NCI-H2081 treated with DMSO at 0.1 percent for 48 hours (cell line): ENCODE data around the gene RAPGEF4.
"Not testable (repeated sequence)": the region's sequence is repeated elsewhere in the genome, so short reads cannot be mapped to it uniquely, and the experiment has no call there.

ENCODE experiments used
- DNase-seq: peaks from one replicate; lab custom pipeline; 2025; lab: John Stamatoyannopoulos, UW

RAPGEF4 gene

DNA sequence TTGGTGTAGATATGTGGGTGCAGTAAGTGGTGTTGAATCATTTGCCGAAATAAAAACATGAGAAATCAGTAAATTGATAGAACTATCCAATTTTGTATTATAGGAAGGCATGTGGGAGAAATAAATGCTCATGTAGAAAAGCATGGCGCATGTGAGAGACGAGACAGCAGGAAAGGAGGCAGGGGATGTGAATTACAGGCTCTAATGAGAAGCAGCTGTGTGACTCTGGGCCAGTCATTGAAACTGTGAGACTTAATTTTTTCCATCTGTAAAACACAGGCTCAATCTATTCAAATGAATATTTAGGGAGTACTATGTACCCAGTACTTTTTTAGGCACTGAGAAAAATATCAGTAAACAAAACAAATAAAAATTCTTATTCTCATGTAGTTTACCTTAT, 297.4 kb downstream of the RAPGEF4 start:
- DNase-seq, result no peak

DNA sequence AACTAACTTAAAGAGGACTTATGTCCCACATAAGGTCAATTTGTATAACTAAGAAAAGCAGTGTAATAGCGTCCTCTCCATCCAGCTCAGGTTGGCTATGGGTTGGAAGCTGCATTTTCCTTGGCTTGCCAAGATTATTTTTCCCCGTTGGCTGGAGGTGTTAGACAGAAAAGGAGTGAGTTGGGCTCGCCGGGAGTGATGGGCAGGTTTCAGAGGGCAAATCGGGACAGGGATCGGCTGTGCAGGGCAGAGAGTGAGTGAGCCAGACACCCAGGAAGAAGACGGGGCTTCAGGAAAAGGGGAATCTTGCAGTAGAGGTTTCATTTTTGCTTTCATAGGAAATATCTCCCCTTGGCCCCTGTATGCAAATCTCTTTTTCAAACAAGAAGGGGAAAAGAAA, 298.5 kb downstream of the RAPGEF4 start:
- no peak for DNase-seq

DNA sequence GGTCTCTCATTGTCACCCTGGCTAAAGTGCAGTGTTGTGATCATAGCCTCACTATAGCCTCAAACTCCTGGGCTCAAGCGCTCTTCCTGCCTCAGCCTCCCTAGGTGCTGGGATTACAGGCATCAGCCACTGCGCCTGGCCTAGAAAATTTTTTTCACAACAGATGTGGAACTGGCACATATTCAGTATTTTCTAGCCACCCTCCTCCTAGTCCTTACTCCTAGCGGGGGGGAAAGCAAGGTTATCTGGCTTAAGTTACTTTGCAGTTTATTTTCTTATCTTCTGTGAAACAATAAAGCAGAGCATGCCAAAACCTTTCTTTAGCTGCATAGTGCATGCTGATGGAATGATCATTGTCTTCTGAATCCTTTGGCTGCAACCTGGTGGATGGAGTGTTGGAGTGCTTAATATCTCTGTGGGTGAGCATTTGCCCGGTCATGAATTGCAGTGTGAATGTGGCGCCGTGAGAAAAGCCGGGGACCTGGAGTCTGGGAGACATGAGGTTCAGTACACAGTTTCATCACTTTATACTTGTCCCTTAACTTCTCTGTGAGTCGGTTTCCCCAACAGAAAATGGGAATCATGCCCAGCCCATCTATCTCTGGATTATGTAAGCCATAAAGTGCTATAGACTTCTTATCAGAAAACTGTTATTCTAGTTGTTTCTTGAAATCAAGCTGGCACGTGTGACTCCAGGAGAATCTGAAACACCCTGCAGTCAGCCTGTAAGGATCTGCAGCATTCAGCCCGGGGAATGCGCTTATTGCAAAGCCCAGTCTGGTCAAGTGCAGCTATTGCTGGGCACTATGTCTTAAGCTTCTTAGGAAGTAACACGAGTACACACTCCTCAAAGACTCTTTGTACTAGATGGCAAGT, 301.8 kb downstream of the RAPGEF4 start:
- no peak for DNase-seq

DNA sequence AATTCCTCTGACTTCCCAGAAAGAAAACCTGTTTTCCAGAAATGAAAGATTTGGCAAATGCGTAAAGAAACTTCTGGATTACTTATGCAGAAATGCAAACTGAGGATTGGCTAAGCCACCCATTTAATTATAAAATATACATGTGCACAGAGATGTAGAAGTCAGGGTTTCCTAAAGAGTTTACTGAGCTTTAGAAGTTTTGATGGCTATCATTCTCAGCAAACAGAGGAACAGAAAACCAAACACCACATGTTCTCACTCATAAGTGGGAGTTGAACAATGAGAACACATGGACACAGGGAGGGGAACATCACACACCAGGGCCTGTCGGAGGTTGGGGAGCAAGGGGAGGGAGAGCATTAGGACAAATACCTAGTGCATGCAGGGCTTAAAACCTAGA, 302.6 kb downstream of the RAPGEF4 start:
- not testable (repeated sequence) for DNase-seq

DNA sequence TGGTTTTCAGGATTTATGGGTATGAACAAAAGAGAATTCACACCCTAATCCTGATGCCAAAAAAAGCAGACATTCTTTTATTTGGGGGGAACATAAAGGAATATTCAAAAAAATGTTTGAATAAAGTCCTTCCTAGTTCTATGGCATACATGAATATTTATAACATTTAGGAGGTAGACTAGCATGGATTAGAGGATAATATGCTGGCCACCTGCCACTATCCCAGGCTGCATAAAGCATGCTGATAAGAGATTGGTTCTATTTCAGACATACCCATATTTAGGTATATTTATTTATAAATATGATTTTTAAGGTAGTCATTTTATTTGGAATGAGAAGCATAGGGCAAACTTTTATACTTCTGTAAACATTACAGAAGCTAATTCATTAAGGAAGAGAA, 305.1 kb downstream of the RAPGEF4 start:
- no peak for DNase-seq

DNA sequence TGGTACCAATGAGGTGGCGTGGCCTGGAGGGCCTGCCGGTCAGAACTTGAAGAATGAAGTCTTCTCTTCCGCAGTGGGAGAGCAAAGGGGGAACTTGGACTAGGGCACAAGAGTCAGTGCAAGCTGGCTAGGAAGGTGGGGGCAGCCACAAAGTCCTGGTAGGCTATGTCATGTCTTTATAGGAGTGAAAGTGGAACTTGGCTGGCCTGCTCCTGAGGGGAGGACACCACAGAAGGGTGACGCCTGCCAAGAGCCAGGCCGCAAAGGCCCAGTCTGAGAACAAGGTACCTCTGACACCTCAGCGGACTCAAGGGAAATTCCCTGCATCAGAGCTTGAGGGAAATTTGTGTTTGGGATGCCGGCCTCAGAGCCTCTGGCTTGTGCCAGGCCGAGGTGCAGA, 307.8 kb downstream of the RAPGEF4 start:
- DNase-seq, result no peak

DNA sequence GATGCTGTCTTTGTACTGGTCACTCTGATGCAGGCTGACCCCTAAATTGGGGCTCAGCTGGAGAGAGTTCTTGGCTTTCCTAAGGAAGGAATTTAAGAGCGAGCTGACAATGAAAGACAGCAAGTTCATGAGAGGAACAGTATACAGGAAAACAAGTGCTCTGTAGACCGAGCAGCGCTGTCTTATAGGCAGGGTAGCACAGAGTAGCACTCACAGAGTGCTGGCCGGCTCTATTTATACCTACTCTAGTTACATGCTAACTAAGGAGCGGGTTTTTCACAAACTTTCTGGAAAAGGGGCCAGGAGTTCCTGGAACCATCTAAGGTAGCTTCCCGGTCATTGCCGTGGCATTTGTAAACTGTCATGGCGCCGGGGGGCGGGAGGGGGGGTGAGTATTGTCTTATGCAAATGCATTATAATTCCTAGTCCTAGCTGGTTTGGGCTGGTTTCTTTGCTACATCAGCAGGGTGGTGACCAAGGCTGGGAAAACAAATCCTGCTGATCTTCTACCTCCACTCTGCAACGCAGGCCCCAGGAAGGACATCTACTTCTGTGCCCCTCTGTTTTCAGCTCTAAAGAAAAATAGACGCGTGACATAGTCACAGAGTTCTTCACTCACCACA, 308.4 kb downstream of the RAPGEF4 start:
- DNase-seq, result no peak

DNA sequence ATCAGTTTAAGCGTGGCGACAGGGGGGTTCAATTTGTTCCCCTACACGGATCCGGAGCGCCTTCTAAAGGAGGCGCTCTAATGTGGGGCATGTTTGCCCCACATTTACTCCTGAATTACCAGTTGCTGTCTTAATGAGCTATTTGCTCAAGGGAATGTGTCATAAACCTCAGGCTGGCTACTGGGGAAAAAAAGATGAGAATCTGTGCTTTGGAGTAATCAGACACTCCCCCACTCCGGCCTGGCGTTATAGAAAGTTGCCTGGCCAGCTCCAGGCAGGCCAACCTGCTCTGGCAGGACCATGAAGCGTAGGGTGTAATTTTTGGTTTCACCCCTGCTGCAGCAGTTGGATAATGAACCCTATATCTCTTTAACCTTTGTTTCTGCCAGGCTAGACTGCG, 309.0 kb downstream of the RAPGEF4 start:
- no peak for DNase-seq

DNA sequence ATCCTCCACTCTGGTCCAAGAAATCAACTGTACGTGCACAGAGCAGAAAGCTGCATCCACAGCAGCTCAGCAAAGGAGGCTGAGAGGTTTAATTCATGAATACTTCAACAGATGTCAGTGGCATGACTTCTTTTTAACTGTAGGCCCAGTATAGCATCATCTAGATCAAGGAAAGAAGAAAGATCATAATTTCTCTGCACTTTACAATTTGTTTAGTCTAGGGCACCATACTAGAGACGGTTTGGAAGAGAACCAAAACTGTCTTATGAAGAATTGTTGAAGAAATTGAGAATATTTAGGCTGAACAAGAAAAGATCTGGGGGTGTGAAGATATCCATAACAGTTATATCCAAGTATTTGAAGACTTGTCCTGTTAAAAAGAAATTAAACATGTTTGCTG, 309.5 kb downstream of the RAPGEF4 start:
- DNase-seq, result no peak

DNA sequence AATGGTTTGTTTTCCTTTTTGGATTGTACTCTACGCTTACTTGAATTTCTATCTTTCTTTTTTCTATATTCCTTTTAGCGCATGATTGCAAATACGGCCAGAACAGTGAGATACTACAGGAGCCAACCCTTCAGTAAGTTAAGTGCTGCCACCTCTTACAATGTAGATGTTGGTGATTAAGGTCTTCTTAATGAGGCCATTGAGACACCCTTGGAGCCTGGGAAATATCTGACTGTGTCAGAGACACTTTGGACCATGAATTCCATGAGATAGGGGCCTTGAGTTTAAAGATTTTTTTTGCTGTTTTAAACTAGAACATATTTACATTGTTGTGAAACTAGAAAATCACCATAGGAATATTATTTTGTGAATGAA, 312.9 kb downstream of the RAPGEF4 start:
- no peak for DNase-seq

DNA sequence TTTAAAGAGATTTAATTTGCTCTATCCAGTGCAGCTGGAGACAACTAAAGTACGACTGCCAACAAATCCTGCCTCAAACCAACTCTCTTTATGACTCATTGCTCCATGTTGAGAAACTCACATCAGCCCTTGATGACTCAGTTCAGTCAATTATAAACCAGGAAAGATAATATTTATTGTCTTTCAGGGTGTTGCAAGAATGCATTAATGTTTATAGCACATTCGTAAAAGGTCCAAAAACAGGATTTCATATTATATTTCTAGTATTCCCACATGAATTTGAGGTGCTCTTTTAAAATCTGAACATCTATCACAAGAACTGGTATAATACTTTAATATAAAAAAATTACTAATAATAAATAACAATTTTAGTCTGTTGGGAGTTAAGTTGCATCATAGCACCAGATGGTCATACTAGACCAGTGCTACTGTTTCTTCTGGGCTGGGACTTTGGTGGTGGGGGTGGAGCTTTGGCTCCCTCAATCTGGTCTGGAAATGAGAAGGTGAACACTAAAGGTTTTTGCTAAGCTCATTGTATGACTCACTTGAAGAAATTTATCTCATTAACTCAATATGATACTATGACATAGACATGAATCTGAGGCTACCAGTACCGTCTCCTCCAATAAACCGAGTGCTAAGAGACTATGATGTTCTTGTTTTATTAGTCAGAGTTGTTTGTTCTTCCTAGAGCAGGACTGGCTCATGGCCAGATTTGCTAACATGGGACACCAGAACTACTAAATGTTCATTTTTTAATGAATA, 313.4 kb downstream of the RAPGEF4 start:
- DNase-seq, result no peak

DNA sequence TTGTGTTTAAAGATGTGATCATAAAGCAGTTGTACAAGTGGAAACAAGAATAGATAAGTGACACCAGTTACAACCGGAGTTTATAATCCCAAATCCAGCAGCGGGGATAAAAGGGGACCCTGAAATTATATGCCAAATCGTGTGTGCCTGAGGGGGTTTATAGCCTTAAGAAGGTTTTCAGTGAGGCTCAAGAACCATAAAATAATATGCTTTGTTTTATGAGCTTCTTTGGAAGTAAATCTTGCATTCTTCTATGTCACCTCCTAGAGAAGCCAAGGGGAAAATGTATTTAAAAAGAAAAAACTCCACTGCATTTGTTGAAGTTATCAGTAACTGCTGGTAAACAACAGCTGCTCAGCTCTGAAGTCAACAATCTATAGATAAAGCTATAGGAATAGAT, 314.2 kb downstream of the RAPGEF4 start:
- no peak for DNase-seq

DNA sequence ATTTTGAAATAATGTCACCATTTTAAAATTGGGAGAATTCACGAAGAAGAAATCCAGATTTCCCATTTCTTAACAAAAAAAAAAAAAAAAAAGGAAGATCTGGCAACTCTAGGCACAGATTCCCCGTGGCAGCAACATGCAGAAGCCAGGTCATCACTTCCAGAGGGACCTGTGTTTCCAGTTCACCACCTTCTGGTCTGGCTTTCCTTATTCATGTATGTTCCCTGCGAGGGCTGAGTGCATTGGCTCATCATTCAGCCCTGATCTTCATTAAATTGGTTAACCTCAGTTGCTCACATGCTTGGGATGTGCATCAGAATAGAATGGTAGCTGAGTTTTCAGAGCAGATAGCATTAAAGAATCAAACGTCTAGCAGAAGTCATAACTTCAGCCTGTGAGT, 315.0 kb downstream of the RAPGEF4 start:
- no peak for DNase-seq

DNA sequence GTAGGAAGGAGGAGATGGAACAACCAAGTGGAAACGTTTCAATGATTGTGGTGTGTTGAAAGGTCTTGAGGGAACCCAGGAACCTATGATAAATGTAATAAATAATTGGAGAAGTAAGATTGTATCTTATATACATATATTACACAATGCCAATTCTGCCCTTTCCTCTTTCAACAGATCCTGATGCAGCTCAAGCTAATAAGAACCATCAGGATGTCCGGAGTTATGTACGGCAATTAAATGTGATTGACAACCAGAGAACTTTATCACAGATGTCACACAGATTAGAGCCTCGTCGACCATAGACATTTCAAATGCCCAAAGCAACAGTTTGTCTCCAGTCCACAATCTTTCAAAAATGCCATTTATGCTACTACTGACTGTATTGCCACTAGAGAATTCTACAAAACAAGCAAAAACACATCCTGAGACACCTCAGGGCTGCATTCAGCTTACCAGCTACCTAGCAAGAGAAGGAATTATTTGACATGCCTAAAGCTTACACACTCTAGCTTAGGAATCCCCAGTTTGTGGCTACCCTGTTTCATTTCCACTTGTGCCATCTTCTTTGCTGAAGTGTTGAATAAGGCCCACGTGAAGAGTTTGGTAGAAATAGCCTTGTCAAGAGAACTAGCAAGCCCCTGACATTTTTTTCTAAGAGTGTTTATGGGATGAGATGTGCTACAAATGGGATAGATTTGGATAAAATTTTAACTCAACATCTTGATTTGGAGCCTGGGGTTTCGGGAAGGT, 316.0 kb downstream of the RAPGEF4 start:
- no peak for DNase-seq

DNA sequence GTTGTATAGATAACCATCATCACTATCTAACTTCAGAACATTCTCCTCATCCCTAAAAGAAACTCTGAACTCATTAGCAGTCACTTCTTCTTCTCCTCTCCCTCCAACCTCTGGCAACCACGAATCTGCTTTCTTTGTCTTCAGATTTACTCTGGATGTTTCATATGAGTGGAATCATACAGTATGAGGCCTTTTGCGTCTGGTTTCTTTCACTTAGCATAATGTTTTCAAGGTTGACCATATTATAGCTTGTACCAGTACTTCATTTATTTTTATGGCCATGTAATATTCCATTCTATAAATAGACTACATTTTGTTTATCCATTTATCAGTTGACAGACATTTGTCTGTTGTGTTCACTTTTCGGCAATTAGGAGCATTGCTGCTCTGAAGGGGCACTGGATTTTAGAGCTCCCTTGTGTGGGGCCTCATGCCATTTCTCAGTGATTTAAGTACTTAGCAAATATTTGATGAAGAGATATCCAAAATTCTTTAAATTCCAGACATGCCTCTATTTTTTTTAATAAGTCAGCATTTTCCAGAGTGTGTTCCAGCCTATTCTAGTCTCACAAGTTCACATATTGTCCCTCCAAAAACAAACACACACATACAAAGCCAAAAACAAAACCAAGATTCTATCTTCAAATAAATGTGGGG, 317.5 kb downstream of the RAPGEF4 start:
- DNase-seq, result no peak

DNA sequence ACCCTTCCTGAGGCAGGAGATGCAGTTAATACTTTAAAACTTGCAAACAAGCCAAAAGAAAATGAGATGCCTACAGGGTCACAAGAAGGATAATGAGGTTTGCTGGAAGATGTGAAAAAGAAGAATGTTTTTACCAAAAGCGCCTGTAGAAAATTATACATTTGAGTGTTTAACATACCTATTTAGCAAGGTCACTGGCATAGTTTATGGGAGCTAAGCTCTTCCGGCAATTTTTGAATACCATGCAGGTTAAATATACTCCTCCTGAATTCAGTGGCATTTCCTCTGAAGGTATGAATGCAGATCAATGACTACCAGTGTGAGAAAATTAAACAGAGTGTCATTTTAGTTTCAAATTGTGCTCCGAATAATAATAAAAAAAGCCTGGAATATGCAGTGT, 318.8 kb downstream of the RAPGEF4 start:
- DNase-seq, result no peak

DNA sequence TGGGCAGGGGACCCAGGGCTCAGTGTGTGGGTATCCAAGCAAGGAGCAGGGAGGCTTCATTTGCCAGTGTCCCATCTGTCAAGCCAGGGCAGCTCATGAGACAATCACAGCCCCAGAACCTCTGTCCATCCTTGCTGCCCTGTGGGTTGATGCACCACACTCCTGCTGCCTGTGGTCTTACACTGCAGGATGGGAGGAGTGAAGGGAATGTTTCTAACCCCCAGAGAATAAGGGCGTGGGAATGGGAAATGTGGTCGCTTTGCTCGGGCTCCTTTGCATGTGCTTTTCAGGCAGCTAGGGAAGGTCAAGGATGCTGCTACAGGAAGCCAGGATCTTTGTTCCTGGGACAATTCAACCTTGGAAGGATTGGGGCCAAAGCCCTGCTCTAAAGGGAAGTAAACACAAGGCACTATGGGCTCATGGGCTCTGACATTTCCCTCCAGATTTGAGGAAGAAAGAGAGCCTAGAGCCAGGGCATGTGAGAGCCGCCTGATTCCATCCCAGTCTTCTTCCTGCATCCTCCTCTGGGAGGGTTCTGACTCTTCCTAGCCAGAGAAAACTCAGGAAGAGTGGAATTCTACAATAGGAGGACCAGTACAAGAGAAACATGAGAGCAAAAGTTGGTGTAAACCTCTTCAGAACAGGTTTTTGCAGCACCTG, 321.2 kb downstream of the RAPGEF4 start:
- no peak for DNase-seq

DNA sequence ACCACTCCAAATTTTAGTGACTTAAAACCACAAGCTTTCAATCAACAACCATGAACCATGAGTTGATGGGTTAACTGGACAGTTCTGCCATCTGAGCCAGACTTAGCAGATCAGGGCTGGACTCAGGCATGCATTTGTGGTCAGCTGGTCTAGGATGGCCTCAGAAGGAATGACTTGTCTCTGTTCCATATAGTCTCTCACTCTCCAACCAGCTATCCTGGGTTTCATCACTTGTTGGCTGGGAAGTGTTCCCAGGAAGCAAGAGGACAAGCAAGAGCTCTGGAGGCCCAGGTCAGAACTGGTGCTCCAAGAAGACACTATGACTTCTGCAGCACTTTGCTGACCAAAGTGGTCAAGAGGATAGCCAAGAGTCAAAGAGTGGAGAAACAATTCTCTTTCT, 322.5 kb downstream of the RAPGEF4 start:
- no peak for DNase-seq

DNA sequence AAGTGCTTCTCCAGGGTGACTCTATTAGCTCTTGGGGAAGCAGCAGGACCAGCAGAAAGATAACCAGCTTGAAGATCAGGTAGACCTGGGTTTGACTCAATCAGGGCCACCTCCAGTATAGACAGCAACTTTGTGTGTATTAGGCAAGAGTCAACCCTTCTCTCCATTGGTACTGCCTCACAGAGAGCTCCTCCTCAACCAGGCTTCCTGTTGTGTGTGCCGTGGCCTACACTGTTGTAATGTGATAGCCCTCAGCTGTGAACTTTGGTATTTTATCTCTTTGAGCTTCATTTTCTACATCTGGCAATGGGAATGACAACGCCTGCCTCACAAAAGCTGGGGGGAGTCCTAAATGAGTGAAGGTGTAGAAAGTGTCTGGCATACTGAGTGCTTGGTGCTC, 323.0 kb downstream of the RAPGEF4 start:
- DNase-seq, result no peak

DNA sequence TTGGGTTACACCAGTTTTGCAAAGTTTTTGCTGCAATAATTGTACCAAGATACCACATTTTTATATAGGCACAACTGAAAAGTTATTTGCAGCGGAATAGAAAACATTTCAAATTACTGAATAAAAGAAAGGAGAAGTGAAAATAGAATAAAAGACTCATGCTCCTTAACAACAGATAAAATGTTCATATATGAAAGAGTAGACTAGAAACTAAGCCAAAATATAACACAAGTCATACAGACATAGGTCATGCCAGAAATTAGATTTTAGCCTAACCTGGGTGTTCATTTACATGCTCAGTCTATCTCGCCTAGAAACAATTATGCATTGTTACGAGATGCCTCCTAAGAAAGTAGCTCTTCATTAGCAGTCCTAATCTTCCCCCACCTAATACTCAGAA, 323.6 kb downstream of the RAPGEF4 start:
- DNase-seq, result no peak

DNA sequence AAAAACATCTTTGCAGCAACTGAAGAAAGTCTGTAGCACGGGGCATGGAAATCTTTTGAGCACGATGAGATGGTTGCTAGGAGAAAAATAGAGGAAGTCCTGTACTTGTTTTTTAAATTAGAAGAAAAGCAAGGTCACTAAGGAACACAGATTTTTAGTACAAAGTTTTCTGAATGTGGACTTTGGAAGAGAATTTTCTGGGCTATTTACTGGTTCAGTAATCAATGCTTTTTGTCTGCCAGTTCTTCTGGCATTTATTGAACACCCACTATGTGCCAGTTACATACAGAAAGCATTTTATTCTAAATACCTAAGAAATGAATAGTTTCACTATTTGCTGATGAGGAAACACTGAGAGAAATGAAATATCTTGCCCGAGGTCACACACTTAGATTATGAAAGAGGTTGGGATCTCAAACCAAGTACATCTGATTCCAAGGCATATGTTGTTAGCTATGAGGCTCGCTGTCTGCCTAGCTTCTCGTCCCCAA, 324.4 kb downstream of the RAPGEF4 start:
- DNase-seq, result no peak
